CD14-positive monocyte (primary cell): ENCODE measurements around the gene MYBPHL. TPM values are rescaled to one million over a fixed set of nuclear protein-coding genes. Genes with fewer than 3 reads are reported as not detected.
"Not testable (repeated sequence)": the region's sequence is repeated elsewhere in the genome, so short reads cannot be mapped to it uniquely, and the experiment has no call there.

ENCODE experiments used
- DNase-seq, 3 donors: peaks; one replicate each; pipeline ENCODE4 v3.0.0-alpha.2; 2011 to 2022
- H2AFZ ChIP-seq: 2 replicates; pipeline ENCODE4 v1.6.0; 2012; ENCODE audit warnings: mild to moderate bottlenecking, low read depth, low read length, inconsistent platforms; ENCODE audit not compliant: insufficient read depth, poor library complexity, severe bottlenecking
- H3K27ac ChIP-seq, 2 donors: 1 replicate in 1 of 2; 2 replicates in 1 of 2; pipeline ENCODE4 v1.5.1; 2012 to 2013; ENCODE audit warnings: low read length in 2 of 2, control low read depth in 1 of 2, inconsistent platforms in 1 of 2, low read depth in 1 of 2, mild to moderate bottlenecking in 1 of 2
- H3K27me3 ChIP-seq, 2 donors: one replicate each; pipeline versions ENCODE4 v1.6.0 to v1.6.1; 2011 to 2013; ENCODE audit warnings: low read length in 2 of 2; ENCODE audit not compliant: control insufficient read depth in 2 of 2, insufficient read depth in 2 of 2
- H3K36me3 ChIP-seq, 2 donors: replicated peaks in 1 of 2; 1 replicate in 1 of 2; 2 replicates in 1 of 2; pipeline versions ENCODE4 v1.5.1 to v1.6.1; 2012 to 2013; ENCODE audit warnings: low read length in 2 of 2, control low read depth in 1 of 2, inconsistent platforms in 1 of 2, mild to moderate bottlenecking in 1 of 2; ENCODE audit not compliant: insufficient read depth in 2 of 2, control insufficient read depth in 1 of 2
- H3K4me1 ChIP-seq, 2 donors: 1 replicate in 1 of 2; 2 replicates in 1 of 2; pipeline versions ENCODE4 v1.5.1 to v1.6.1; 2012 to 2013; ENCODE audit warnings: low read length in 2 of 2, control low read depth in 1 of 2, inconsistent platforms in 1 of 2, mild to moderate bottlenecking in 1 of 2, moderate library complexity in 1 of 2; ENCODE audit not compliant: insufficient read depth in 2 of 2, control insufficient read depth in 1 of 2
- H3K4me2 ChIP-seq: replicated peaks from 2 replicates; pipeline ENCODE3; 2012; ENCODE audit warnings: low read length, moderate library complexity, mild to moderate bottlenecking; ENCODE audit not compliant: poor library complexity, severe bottlenecking; ENCODE audit errors: extremely low read depth
- H3K4me3 ChIP-seq, 3 experiments: fragments of 200-600 bp in 1 of 3; sonication (generic) in 1 of 3; replicated peaks in 1 of 3; 1 replicate in 2 of 3; 2 replicates in 1 of 3; pipeline ENCODE4 v1.5.1; 2011 to 2013; ENCODE audit warnings: low read length in 3 of 3, mild to moderate bottlenecking in 3 of 3, control low read depth in 2 of 3, low read depth in 2 of 3, inconsistent platforms in 1 of 3, moderate library complexity in 1 of 3
- H3K79me2 ChIP-seq: 2 replicates; pipeline ENCODE4 v1.6.0; 2012; ENCODE audit warnings: mild to moderate bottlenecking, control low read depth, inconsistent platforms, low read length, moderate library complexity; ENCODE audit not compliant: insufficient read depth
- H3K9ac ChIP-seq: 2 replicates; pipeline ENCODE4 v1.6.0; 2017; ENCODE audit warnings: low read length, mild to moderate bottlenecking; ENCODE audit not compliant: insufficient read depth, poor library complexity, severe bottlenecking
- H3K9me3 ChIP-seq, 2 donors: replicated peaks in 1 of 2; 1 replicate in 1 of 2; 2 replicates in 1 of 2; pipeline versions ENCODE4 v1.5.1 to v1.6.1; 2012 to 2013; ENCODE audit warnings: low read length in 2 of 2, control low read depth in 1 of 2; ENCODE audit not compliant: control insufficient read depth in 1 of 2, insufficient read depth in 1 of 2
- H4K20me1 ChIP-seq: 2 replicates; pipeline ENCODE4 v1.6.0; 2012; ENCODE audit warnings: mild to moderate bottlenecking, low read length, control low read depth, moderate library complexity; ENCODE audit not compliant: insufficient read depth
- H3K27ac Mint-ChIP-seq, 7 donors: one replicate each; pipeline ENCODE4 v1.8.0; 2020; ENCODE audit warnings: mild to moderate bottlenecking in 7 of 7, mixed read lengths in 7 of 7, moderate library complexity in 6 of 7, inconsistent platforms in 2 of 7
- H3K27me3 Mint-ChIP-seq, 3 donors: one replicate each; pipeline ENCODE4 v1.8.0; 2021 to 2022; ENCODE audit warnings: low read depth in 3 of 3, mild to moderate bottlenecking in 3 of 3, mixed read lengths in 3 of 3, moderate library complexity in 3 of 3, inconsistent platforms in 1 of 3
- H3K36me3 Mint-ChIP-seq, 2 donors: one replicate each; pipeline ENCODE4 v1.8.0; 2020; ENCODE audit warnings: mixed read lengths in 2 of 2, inconsistent platforms in 1 of 2, mild to moderate bottlenecking in 1 of 2
- H3K4me1 Mint-ChIP-seq: one replicate; pipeline ENCODE4 v1.8.0; 2020; ENCODE audit warnings: mild to moderate bottlenecking, mixed read lengths
- H3K4me3 Mint-ChIP-seq, 2 donors: one replicate each; pipeline ENCODE4 v1.8.0; 2020; ENCODE audit warnings: mild to moderate bottlenecking in 2 of 2, mixed read lengths in 2 of 2, moderate library complexity in 1 of 2
- H3K9me3 Mint-ChIP-seq, 7 donors: one replicate each; pipeline ENCODE4 v1.8.0; 2020 to 2022; ENCODE audit warnings: mixed read lengths in 7 of 7, mild to moderate bottlenecking in 6 of 7, moderate library complexity in 6 of 7, inconsistent platforms in 2 of 7
- CTCF ChIP-seq: fragments of 200-600 bp; IDR thresholded peaks from one replicate; pipeline ENCODE4 v1.8.0; 2022; ENCODE audit warnings: antibody characterized with exemption, mild to moderate bottlenecking
- whole genome bisulfite sequencing: methylation state at CpG from one replicate; pipeline ENCODE4 v1.1.5; 2013; ENCODE audit warnings: missing lambda C conversion rate; ENCODE audit not compliant: insufficient coverage; 5-methylcytosine and 5-hydroxymethylcytosine counted together
- intact Hi-C, 2 donors: fragments of 100-400 bp; cut with micrococcal nuclease; formaldehyde crosslinking; loops; one replicate each; pipeline versions ENCODE4 v1.15.0 to v1.15.1; 2023
- polyA plus RNA-seq, 3 donors: library from polyadenylated mRNA; depleted of rRNA in 1 of 3; unstranded in 2 of 3; stranded (reverse) in 1 of 3; fragments of 300-500 nt in 2 of 3; fragments of >200 nt in 1 of 3; fragmentation: Illumina TruSeq in 2 of 3; gene quantifications; 1 replicate in 2 of 3; 2 replicates in 1 of 3; pipeline ENCODE4 v1.2.3, GENCODE V29; 2012 to 2021

MYBPHL gene
- polyA plus RNA-seq, 3 donors: 0.13 TPM; not detected in 2

GRCh38 chr1:109290998-109291397 lies 15.8 kb downstream of the MYBPHL start:
- no peaks in the 10 kb centered on the region for H4K20me1 ChIP-seq
- no peak overlapping the region for H3K4me3 Mint-ChIP-seq
- peaks cover 41% of the 10 kb centered on the region for H3K4me1 Mint-ChIP-seq
- H3K36me3 ChIP-seq: no peaks in the 10 kb centered on the region
- peak overlapping the region; percentile 64 for H2AFZ ChIP-seq
- peak overlapping the region; percentile 60 to 76 for H3K27ac ChIP-seq
- H3K36me3 Mint-ChIP-seq: no peaks in the 10 kb centered on the region
- H3K27me3 ChIP-seq: no peaks in the 10 kb centered on the region
- DNase-seq: peak; percentile 83 to 92 (median 92)
- intact Hi-C loops: no loop called here
- H3K9me3 Mint-ChIP-seq: peaks cover 0 to 2% (median 0%) of the 10 kb centered on the region in 7 donors
- no peak overlapping the region for H3K4me3 ChIP-seq
- H3K9ac ChIP-seq: no peak overlapping the region
- no peaks in the 10 kb centered on the region for H3K9me3 ChIP-seq
- 93% methylated on average over 4 of the region's 6 CpGs for WGBS
- no peak overlapping the region for H3K4me2 ChIP-seq
- H3K27ac Mint-ChIP-seq: peak overlapping the region; percentile 84 to 97 (median 96)
- H3K4me1 ChIP-seq: peaks cover 36 to 38% of the 10 kb centered on the region in 2 donors
- H3K27me3 Mint-ChIP-seq: peaks cover 0 to 3% (median 2%) of the 10 kb centered on the region in 3 donors
- no peaks in the 10 kb centered on the region for H3K79me2 ChIP-seq
- no peak for TF ChIP-seq CTCF

GRCh38 chr1:109290137-109290536 lies 16.7 kb downstream of the MYBPHL start:
- Mint-ChIP-seq H3K4me3 (no peak overlapping the region), H3K27me3 (peaks cover 0 to 3% (median 2%) of the 10 kb centered on the region in 3 donors), H3K36me3 (no peaks in the 10 kb centered on the region), H3K9me3 (peaks cover 0 to 2% (median 0%) of the 10 kb centered on the region in 7 donors), H3K4me1 (peaks cover 33% of the 10 kb centered on the region), H3K27ac (peak overlapping the region in 2 of 7 donors; percentile 40 to 96)
- no peak overlapping the region for H3K9ac ChIP-seq
- H3K27me3 ChIP-seq: no peaks in the 10 kb centered on the region
- H3K27ac ChIP-seq: peak overlapping the region in 1 of 2 donors; percentile 76
- no peak overlapping the region for H3K4me2 ChIP-seq
- no peak overlapping the region for H2AFZ ChIP-seq
- peaks cover 30 to 31% of the 10 kb centered on the region in 2 donors for H3K4me1 ChIP-seq
- WGBS: 100% methylated on average over 1 of the region's 1 CpG
- DNase-seq: no peak
- H4K20me1 ChIP-seq: no peaks in the 10 kb centered on the region
- H3K36me3 ChIP-seq: no peaks in the 10 kb centered on the region
- no peaks in the 10 kb centered on the region for H3K9me3 ChIP-seq
- H3K4me3 ChIP-seq: no peak overlapping the region
- intact Hi-C loops: no loop called here
- H3K79me2 ChIP-seq: no peaks in the 10 kb centered on the region
- no peak for TF ChIP-seq CTCF

GRCh38 chr1:109286762-109287161 lies 20.0 kb downstream of the MYBPHL start:
- H3K27ac ChIP-seq, H3K27me3 Mint-ChIP-seq, H4K20me1 ChIP-seq, H3K27ac Mint-ChIP-seq, DNase-seq, H3K4me2 ChIP-seq, intact Hi-C loops, H2AFZ ChIP-seq, H3K4me3 ChIP-seq, H3K36me3 ChIP-seq, H3K9ac ChIP-seq, H3K9me3 Mint-ChIP-seq, H3K36me3 Mint-ChIP-seq, H3K27me3 ChIP-seq, H3K9me3 ChIP-seq, H3K4me3 Mint-ChIP-seq: not testable (repeated sequence)
- WGBS: no CpG with 5 or more reads among the region's 5 CpGs
- H3K4me1 Mint-ChIP-seq: peaks cover 32% of the 10 kb centered on the region
- Histone ChIP-seq H3K4me1 (peaks cover 34 to 38% of the 10 kb centered on the region in 2 donors), H3K79me2 (peaks cover 14% of the 10 kb centered on the region)
